ENCODE results near the gene IGFLR1. TPM values are rescaled to one million over a fixed set of nuclear protein-coding genes. Genes with fewer than 3 reads are reported as not detected.

Gene IGFLR1
- polyA plus RNA-seq, 1 donor from 2014 or later = 4.6 TPM

GRCh38 chr19:35759697-35760096 is 17.4 kb upstream of the IGFLR1 start:
- Histone ChIP-seq H2AFZ (ENCODE audit: low read depth, low read length) (no peak overlapping the region), H3K27ac (ENCODE audit: low read length) (no peak overlapping the region), H3K36me3 (ENCODE audit: insufficient read depth, low read length) (no peaks in the 10 kb centered on the region), H3K9me3 (ENCODE audit: low read length) (no peaks in the 10 kb centered on the region), H3F3A (ENCODE audit: insufficient read depth, low read length, poor library complexity, severe bottlenecking) (no peaks in the 10 kb centered on the region), H3K79me2 (replicated peaks; ENCODE audit: insufficient read depth, low read length) (peaks cover 15% of the 10 kb centered on the region), H3K9me2 (ENCODE audit: insufficient read depth, low read length) (no peaks in the 10 kb centered on the region), H4K20me1 (ENCODE audit: insufficient read depth) (no peaks in the 10 kb centered on the region), H3K4me2 (ENCODE audit: low read length) (no peak overlapping the region), H3K27me3 (ENCODE audit: insufficient read depth, low read depth, low read length) (no peaks in the 10 kb centered on the region), H3K9ac (ENCODE audit: low read length) (no peak overlapping the region), H3K4me3 (ENCODE audit: low read length) (no peak overlapping the region)
- TF ChIP-seq, protein P1, sequence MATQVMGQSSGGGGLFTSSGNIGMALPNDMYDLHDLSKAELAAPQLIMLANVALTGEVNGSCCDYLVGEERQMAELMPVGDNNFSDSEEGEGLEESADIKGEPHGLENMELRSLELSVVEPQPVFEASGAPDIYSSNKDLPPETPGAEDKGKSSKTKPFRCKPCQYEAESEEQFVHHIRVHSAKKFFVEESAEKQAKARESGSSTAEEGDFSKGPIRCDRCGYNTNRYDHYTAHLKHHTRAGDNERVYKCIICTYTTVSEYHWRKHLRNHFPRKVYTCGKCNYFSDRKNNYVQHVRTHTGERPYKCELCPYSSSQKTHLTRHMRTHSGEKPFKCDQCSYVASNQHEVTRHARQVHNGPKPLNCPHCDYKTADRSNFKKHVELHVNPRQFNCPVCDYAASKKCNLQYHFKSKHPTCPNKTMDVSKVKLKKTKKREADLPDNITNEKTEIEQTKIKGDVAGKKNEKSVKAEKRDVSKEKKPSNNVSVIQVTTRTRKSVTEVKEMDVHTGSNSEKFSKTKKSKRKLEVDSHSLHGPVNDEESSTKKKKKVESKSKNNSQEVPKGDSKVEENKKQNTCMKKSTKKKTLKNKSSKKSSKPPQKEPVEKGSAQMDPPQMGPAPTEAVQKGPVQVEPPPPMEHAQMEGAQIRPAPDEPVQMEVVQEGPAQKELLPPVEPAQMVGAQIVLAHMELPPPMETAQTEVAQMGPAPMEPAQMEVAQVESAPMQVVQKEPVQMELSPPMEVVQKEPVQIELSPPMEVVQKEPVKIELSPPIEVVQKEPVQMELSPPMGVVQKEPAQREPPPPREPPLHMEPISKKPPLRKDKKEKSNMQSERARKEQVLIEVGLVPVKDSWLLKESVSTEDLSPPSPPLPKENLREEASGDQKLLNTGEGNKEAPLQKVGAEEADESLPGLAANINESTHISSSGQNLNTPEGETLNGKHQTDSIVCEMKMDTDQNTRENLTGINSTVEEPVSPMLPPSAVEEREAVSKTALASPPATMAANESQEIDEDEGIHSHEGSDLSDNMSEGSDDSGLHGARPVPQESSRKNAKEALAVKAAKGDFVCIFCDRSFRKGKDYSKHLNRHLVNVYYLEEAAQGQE (IDR thresholded peaks at IDR 0.05; ENCODE audit: borderline replicate concordance) = no peak

DNA sequence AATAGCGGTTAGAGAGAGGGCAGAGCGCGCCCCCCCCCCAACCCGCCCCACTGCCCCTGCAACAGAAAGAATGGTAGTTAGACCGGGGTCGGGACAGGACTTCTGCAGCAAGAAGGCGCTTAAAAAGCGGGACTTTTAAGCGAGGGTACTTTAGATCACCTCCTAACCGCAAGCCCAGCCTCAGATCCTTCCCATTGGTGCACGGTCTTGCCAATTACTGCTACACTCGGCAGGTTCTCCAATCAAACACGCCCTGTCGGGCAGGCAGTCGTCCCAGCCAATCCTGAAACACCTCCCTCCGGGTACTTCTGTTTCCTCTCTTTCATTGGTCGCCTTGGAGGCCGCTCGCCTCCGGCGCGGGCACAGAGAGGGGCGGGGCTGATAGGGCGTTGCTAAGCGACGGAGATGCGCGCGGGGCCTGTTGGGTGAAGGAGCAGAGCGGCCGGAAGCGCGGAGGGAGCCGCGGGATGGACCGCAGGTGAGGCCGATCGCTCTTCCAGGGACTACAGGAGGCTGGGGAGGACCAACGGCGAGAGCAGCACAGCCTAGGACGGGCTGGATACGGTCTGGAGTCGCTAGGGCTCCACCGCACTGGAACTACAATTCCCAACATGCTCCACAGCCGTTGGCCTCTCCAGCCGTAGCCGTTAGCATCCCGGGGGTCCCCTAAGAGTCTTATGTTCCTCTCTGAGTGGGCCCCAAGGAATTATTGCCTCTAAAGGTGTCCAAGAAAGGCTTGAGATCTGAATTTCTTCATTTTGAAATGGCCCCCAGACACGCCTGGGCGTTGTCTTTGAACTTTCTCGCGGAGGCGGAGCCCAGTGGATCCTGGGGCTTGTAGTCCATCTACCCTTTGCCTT is 15.7 kb upstream of the IGFLR1 start, which contains the start of gene PROSER3:
Gene PROSER3 (plus strand): TSS at position 428 of the 860 bp plus-strand sequence. CDS start 40 bp downstream, at position 468.
- peak within 1 kb of the TSS; percentile 76 for H3K9ac ChIP-seq (ENCODE audit: low read length)
- peak within 1 kb of the TSS; percentile 91 for H3K4me3 ChIP-seq (ENCODE audit: low read length)
- H3K27me3 ChIP-seq (ENCODE audit: insufficient read depth, low read depth, low read length) = no peaks in the 10 kb centered on the region
- peak within 1 kb of the TSS; percentile 90 for H2AFZ ChIP-seq (ENCODE audit: low read depth, low read length)
- H3K9me2 ChIP-seq (ENCODE audit: insufficient read depth, low read length) = no peaks in the 10 kb centered on the region
- H3F3A ChIP-seq (ENCODE audit: insufficient read depth, low read length, poor library complexity, severe bottlenecking) = no peaks in the 10 kb centered on the region
- peaks cover 15% of the 10 kb centered on the region for H3K79me2 ChIP-seq (replicated peaks; ENCODE audit: insufficient read depth, low read length)
- H3K27ac ChIP-seq (ENCODE audit: low read length) = peak within 1 kb of the TSS; percentile 80
- H4K20me1 ChIP-seq (ENCODE audit: insufficient read depth) = no peaks in the 10 kb centered on the region
- peaks cover 8% of the 10 kb centered on the region for H3K36me3 ChIP-seq (ENCODE audit: insufficient read depth, low read length)
- TF ChIP-seq POLR2AphosphoS5 (IDR thresholded peaks at IDR 0.05) (peak; percentile 76), EP300 (conservative IDR thresholded peaks at IDR 0.05; ENCODE audit: poor library complexity, severe bottlenecking) (peak; percentile 41), EZH2 (IDR thresholded peaks at IDR 0.05; ENCODE audit: borderline replicate concordance, insufficient read depth, low read length, poor library complexity, severe bottlenecking) (no peak), TAF1 (IDR thresholded peaks at IDR 0.05; ENCODE audit: low read depth) (no peak), MXI1 (conservative IDR thresholded peaks at IDR 0.05; ENCODE audit: poor library complexity, severe bottlenecking) (peak; percentile 88), SMC3 (conservative IDR thresholded peaks at IDR 0.05; ENCODE audit: poor library complexity) (peak; percentile 35)
- TF ChIP-seq, protein P2, sequence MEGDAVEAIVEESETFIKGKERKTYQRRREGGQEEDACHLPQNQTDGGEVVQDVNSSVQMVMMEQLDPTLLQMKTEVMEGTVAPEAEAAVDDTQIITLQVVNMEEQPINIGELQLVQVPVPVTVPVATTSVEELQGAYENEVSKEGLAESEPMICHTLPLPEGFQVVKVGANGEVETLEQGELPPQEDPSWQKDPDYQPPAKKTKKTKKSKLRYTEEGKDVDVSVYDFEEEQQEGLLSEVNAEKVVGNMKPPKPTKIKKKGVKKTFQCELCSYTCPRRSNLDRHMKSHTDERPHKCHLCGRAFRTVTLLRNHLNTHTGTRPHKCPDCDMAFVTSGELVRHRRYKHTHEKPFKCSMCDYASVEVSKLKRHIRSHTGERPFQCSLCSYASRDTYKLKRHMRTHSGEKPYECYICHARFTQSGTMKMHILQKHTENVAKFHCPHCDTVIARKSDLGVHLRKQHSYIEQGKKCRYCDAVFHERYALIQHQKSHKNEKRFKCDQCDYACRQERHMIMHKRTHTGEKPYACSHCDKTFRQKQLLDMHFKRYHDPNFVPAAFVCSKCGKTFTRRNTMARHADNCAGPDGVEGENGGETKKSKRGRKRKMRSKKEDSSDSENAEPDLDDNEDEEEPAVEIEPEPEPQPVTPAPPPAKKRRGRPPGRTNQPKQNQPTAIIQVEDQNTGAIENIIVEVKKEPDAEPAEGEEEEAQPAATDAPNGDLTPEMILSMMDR (IDR thresholded peaks at IDR 0.05; ENCODE audit: poor library complexity, severe bottlenecking) = peak; percentile 35
- TF ChIP-seq, protein P1 (IDR thresholded peaks at IDR 0.05; ENCODE audit: borderline replicate concordance) = no peak
- H3K4me2 ChIP-seq (ENCODE audit: low read length) = peak within 1 kb of the TSS; percentile 59
- H3K9me3 ChIP-seq (ENCODE audit: low read length) = no peaks in the 10 kb centered on the region
